GM15510 (cell line): Measurements from ENCODE around the gene CCDC34.

Source experiments
- POLR2A ChIP-seq: IDR thresholded peaks from 3 replicates; pipeline ENCODE4 v1.6.1; 2011; ENCODE audit warnings: borderline replicate concordance; ENCODE audit not compliant: insufficient read length; ENCODE audit errors: extremely low read depth

The CCDC34 gene

DNA sequence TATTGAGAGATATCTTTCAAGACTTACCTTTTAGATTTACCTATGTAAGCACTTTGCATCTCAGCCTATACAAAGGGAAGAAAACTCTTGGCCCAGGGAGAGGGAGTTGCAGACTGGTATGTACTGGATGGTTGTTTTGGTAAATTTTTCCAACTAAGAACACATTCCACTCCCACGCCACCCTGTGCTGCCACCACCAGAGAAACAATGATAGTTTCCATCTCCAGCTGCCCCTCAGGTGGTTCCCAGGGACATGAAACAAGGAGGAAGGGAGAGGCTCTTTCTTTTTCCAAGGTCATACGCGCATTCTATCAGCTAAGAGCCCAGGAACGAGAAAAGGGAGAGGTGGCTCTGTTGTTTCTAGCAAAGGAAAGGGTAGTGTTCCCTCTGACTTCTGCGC is 34.4 kb downstream of the CCDC34 start:
- TF ChIP-seq POLR2A: no peak

DNA sequence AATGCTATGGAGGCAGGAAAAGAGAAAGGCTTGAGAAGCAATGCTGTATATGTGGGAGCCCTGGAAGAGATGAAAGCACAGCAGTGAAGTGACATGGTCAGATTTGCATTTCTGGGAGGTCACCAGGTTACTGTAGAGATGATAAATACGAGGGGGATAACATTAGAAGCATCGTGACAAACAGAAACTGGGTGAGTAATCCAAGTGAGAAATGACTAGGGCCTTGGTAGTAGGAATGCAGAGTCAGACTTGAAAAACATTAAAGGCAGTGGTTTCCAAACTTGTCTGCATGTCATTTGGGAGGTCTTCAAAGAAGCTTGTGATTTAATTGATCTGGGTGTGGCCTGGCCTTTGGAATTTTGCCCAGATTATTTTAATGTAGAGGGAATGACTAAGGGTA is 43.9 kb downstream of the CCDC34 start:
- TF ChIP-seq POLR2A: no peak

GRCh38 chr11:27317751-27318150 is 45.3 kb downstream of the CCDC34 start:
- TF ChIP-seq POLR2A: no peak

DNA sequence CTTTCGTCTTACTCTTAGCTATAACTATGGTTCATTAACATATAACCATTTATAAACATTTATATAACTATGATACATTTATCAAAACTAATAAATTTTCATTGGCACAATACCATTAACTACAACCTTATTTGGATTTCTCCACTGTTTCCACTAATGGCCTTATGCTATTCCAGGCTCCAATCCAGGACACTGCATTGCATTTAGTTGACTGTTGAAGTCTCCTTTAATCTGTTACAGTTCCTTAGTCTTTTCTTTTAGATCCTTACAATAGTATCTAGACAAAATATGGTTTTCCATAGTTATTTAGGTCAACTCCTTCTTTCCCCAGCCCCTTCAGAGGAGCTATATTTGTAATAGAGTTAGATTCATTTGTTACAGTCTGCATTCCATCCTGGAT is 47.2 kb downstream of the CCDC34 start:
- TF ChIP-seq POLR2A: no peak

DNA sequence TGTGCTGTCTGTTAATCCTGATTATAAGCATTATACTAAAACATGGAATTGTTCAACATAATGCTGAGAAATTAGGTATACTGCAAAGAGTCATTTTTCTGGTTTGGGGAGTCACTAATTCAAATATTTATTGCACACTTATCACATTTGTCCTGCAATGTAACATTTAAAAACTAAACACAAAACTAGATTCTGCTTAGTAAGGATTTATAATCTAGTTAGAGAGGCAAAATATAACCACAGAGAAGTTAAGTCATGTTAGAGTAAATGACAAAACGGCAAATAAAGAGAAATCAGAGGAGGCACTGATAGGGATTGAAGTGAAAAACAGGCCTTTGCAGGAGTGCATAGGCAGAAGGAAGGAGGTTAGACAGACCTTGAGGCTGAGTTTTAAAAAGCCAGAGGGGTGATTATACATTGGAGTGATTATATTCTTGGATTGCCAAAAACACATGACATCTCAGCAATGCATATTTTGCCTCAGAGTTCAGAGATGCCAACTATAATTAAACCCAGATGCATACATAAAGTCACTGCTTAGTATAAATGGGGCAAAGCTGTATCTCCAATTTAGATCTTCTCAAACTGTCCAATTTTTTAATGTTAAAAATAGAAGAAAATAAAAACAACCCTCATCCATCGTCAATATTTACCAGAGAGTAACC is 49.7 kb downstream of the CCDC34 start:
- TF ChIP-seq POLR2A: no peak

- TF ChIP-seq POLR2A: no peak
Observed at GRCh38 chr11:27312110-27312509, 50.9 kb downstream of the CCDC34 start.

DNA sequence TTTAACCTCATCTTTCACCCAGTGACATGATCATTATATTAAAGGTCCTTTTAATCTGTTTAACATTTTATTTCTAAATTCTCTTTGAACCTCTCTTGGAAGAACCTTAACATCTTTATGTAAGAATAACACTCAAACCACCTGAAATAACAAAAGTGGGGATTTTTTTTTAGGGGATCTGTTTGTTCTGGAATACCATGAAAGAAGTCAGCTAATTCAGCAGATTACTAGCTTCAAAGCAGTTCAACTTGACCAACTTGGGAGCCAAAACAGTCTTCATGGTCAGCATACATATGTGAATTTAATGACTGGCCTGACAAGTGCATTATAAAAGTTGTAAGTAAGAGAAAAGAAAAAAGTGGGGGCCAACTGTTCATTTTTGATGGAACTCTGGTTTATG is 52.3 kb downstream of the CCDC34 start:
- TF ChIP-seq POLR2A: no peak

- no peak for TF ChIP-seq POLR2A
Observed at GRCh38 chr11:27310182-27310581, 52.8 kb downstream of the CCDC34 start.

GRCh38 chr11:27309046-27309445 is 54.0 kb downstream of the CCDC34 start:
- no peak for TF ChIP-seq POLR2A

DNA sequence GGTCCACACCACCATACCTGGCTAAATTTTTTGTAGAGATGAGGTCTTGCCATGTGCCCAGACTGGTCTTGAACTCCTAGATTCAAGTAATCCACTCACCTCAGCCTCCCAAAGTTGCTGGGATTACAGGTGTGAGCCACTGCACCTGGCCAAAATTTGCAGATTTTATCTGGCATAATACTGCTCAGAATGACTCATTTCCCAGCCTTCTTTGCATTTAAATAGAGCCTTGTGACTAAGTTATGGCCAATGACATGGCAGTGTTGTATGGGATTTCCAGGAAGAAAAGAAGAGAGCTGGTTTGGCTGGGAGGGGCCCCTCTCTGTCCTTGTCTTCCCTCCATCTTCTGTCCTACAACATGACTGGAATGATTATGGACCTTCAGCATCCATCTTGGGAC is 55.8 kb downstream of the CCDC34 start:
- no peak for TF ChIP-seq POLR2A

DNA sequence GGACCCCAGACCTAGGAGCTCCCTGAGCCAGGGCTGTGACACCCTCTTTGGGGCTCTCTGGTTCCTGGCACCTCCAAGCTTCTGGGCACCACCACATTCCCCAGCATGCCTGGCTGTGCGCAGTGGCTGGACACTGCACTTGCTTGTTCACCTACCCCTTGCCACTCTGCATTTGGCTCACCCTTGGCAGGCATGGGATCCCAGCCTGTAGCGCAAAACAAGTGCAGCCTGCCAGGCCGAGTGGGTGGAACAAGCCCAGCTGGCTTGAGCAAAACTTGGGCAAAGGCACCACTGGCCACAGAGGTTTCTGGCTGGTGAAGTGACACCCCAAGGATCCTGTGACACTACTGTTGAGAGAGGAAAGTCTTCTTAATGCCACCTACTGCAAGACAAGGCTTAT is 57.3 kb downstream of the CCDC34 start:
- TF ChIP-seq POLR2A: no peak

- TF ChIP-seq POLR2A: no peak
Observed at GRCh38 chr11:27304514-27304913, 58.5 kb downstream of the CCDC34 start.

GRCh38 chr11:27303903-27304302 is 59.1 kb downstream of the CCDC34 start:
- TF ChIP-seq POLR2A: no peak

GRCh38 chr11:27300974-27301373 is 62.0 kb downstream of the CCDC34 start:
- TF ChIP-seq POLR2A: no peak

- TF ChIP-seq POLR2A: no peak
Observed at GRCh38 chr11:27297616-27298015, 65.4 kb downstream of the CCDC34 start.

GRCh38 chr11:27296497-27296896 is 66.5 kb downstream of the CCDC34 start:
- no peak for TF ChIP-seq POLR2A

DNA sequence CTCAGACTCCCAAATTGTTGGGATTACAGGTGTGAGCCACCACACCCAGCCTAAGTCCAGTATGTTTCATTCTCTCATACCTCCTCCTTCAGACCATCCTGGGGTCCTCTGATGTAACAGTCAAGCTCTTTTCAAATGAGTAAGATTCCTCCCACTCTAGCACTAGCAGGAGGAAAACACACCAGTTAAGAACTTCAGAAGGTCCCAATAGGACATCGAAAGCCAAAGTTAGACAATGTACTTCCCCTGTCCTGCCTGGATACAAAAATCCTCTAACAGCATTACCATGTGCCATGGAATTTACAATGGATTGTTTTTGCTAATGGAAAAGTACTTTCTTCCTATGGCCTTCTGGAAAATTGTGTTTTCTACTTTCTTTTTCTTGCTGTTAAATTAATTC is 67.1 kb downstream of the CCDC34 start:
- TF ChIP-seq POLR2A: no peak
